Hepatocyte (in vitro differentiated cells): ENCODE results near the gene SP8.

Experiments used
- EZH2 ChIP-seq: fragments of 200-600 bp; sonication (generic); IDR thresholded peaks from 2 replicates; pipeline ENCODE4 v1.6.1; 2016; ENCODE audit warnings: antibody characterized with exemption, mild to moderate bottlenecking, borderline replicate concordance
- EZH2phosphoT487 ChIP-seq: fragments of 200-600 bp; sonication (generic); IDR thresholded peaks from one replicate; pipeline ENCODE4 v1.6.1; 2018; ENCODE audit warnings: antibody characterized with exemption, mild to moderate bottlenecking, low read depth, moderate library complexity; ENCODE audit not compliant: unreplicated experiment, severe bottlenecking
- TF ChIP-seq, protein P1 (sequence below): fragments of 200-600 bp; sonication (generic); IDR thresholded peaks from 2 replicates; pipeline ENCODE4 v1.5.1; 2016; ENCODE audit warnings: antibody characterized with exemption, mild to moderate bottlenecking; ENCODE audit not compliant: poor library complexity

DNA sequence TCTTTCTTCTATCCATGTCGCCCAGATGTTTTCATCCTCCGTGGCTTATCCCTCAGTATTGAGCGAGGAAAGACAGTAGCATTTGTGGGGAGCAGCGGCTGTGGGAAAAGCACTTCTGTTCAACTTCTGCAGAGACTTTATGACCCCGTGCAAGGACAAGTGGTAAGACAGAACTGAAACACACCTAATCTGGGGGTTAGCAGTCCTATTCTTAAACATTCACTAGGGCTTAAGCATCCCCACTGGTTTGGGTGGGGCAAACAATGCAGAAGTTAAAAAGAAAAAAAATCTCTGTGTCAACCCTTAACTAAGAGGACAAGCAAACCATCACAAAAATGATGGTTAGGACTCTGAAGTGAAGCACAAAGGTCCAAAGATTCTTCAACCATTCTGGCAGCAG is 43.8 kb downstream of the SP8 start:
- TF ChIP-seq, protein P1, sequence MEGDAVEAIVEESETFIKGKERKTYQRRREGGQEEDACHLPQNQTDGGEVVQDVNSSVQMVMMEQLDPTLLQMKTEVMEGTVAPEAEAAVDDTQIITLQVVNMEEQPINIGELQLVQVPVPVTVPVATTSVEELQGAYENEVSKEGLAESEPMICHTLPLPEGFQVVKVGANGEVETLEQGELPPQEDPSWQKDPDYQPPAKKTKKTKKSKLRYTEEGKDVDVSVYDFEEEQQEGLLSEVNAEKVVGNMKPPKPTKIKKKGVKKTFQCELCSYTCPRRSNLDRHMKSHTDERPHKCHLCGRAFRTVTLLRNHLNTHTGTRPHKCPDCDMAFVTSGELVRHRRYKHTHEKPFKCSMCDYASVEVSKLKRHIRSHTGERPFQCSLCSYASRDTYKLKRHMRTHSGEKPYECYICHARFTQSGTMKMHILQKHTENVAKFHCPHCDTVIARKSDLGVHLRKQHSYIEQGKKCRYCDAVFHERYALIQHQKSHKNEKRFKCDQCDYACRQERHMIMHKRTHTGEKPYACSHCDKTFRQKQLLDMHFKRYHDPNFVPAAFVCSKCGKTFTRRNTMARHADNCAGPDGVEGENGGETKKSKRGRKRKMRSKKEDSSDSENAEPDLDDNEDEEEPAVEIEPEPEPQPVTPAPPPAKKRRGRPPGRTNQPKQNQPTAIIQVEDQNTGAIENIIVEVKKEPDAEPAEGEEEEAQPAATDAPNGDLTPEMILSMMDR, result no peak
- TF ChIP-seq EZH2 (no peak), EZH2phosphoT487 (no peak)
